IMR-90 (cell line): ENCODE data around the gene ANKRD31. TPM values are rescaled to one million over a fixed set of nuclear protein-coding genes. Genes with fewer than 3 reads are reported as not detected.

ENCODE experiments used
- ATAC-seq: fragments of 200-7000 bp; cut with Tn5 transposase; 2 replicates; pipeline ENCODE4 v1.9.1; 2020; ENCODE audit warnings: low read depth, mild to moderate bottlenecking, moderate library complexity
- BruUV-seq: library from RNA; stranded (reverse); fragments of 400-500 nt; replicated peaks from 2 replicates; lab custom pipeline; 2021; lab: Mats Ljungman, UMichigan
- CTCF ChIA-PET: fragments of 300-600 bp; formaldehyde crosslinking; extraction: SDS; loops from one replicate; lab custom pipeline; 2021; ENCODE audit warnings: antibody characterized with exemption; lab: Yijun Ruan, JAX
- POLR2A ChIA-PET: fragments of 300-600 bp; sonication (Branson Sonifier 250); formaldehyde crosslinking; loops from one replicate; lab custom pipeline; 2022; ENCODE audit warnings: antibody characterized with exemption; ENCODE audit not compliant: unreplicated experiment; lab: Charles Lee
- DNase-seq: peaks from one replicate; pipeline ENCODE4 v3.0.0; 2013
- H2AFZ ChIP-seq: replicated peaks from 2 replicates; pipeline ENCODE3; 2013; ENCODE audit warnings: low read length, mild to moderate bottlenecking; ENCODE audit not compliant: poor library complexity
- H2AK5ac ChIP-seq: 2 replicates; pipeline ENCODE4 v1.6.1; 2013; ENCODE audit warnings: low read depth, low read length, inconsistent platforms
- H2AK9ac ChIP-seq: replicated peaks from 2 replicates; pipeline ENCODE3; 2013; ENCODE audit warnings: mild to moderate bottlenecking, low read depth, low read length, moderate library complexity; ENCODE audit not compliant: poor library complexity
- H2BK120ac ChIP-seq: 2 replicates; pipeline ENCODE4 v1.6.1; 2013; ENCODE audit warnings: low read depth, low read length, inconsistent platforms
- H2BK15ac ChIP-seq: 3 replicates; pipeline ENCODE4 v1.6.1; 2013; ENCODE audit warnings: low read depth, low read length, inconsistent platforms
- H2BK20ac ChIP-seq: 2 replicates; pipeline ENCODE4 v1.6.1; 2013; ENCODE audit warnings: low read depth, mild to moderate bottlenecking, inconsistent platforms, low read length, moderate library complexity
- H2BK5ac ChIP-seq: 2 replicates; pipeline ENCODE4 v1.6.1; 2013; ENCODE audit warnings: mild to moderate bottlenecking, low read depth, low read length, inconsistent platforms; ENCODE audit not compliant: poor library complexity, severe bottlenecking
- H3K14ac ChIP-seq: replicated peaks from 2 replicates; pipeline ENCODE4 v1.6.1; 2013; ENCODE audit warnings: low read depth, low read length, inconsistent platforms
- H3K18ac ChIP-seq: 2 replicates; pipeline ENCODE4 v1.6.1; 2013; ENCODE audit warnings: low read depth, low read length, control low read depth
- H3K23ac ChIP-seq: 2 replicates; pipeline ENCODE4 v1.6.1; 2013; ENCODE audit warnings: low read depth, low read length, inconsistent platforms
- H3K27ac ChIP-seq: 2 replicates; pipeline ENCODE4 v1.5.1; 2013; ENCODE audit warnings: mild to moderate bottlenecking, control low read depth, low read length; ENCODE audit not compliant: insufficient read depth
- H3K27me3 ChIP-seq: 2 replicates; pipeline ENCODE4 v1.6.1; 2013; ENCODE audit warnings: low read length; ENCODE audit not compliant: control insufficient read depth, insufficient read depth
- H3K36me3 ChIP-seq: 2 replicates; pipeline ENCODE4 v1.6.1; 2013; ENCODE audit warnings: low read length, mixed read lengths; ENCODE audit not compliant: control insufficient read depth, insufficient read depth
- H3K4ac ChIP-seq: 2 replicates; pipeline ENCODE4 v1.6.1; 2013; ENCODE audit warnings: low read depth, low read length, inconsistent platforms
- H3K4me1 ChIP-seq: 2 replicates; pipeline ENCODE4 v1.6.1; 2013; ENCODE audit warnings: low read length, mixed read lengths; ENCODE audit not compliant: control insufficient read depth, insufficient read depth
- H3K4me2 ChIP-seq: 2 replicates; pipeline ENCODE4 v1.6.1; 2013; ENCODE audit warnings: low read depth, mild to moderate bottlenecking, control low read depth, low read length, moderate library complexity
- H3K4me3 ChIP-seq: 2 replicates; pipeline ENCODE4 v1.5.1; 2013; ENCODE audit warnings: low read depth, mild to moderate bottlenecking, control low read depth, low read length, moderate library complexity; ENCODE audit not compliant: insufficient read depth
- H3K56ac ChIP-seq: 2 replicates; pipeline ENCODE4 v1.6.1; 2013; ENCODE audit warnings: low read length, inconsistent platforms; ENCODE audit not compliant: insufficient read depth; ENCODE audit errors: extremely low read depth
- H3K79me1 ChIP-seq, 2 experiments: 2 replicates each; pipeline ENCODE4 v1.6.1; 2013; ENCODE audit warnings: low read length in 2 of 2, inconsistent platforms in 1 of 2, low read depth in 1 of 2
- H3K9ac ChIP-seq: 2 replicates; pipeline ENCODE4 v1.6.1; 2013; ENCODE audit warnings: low read depth, low read length, control low read depth
- H3K9me1 ChIP-seq: 2 replicates; pipeline ENCODE4 v1.6.1; 2013; ENCODE audit warnings: low read length, inconsistent platforms; ENCODE audit not compliant: insufficient read depth
- H3K9me3 ChIP-seq: 2 replicates; pipeline ENCODE4 v1.6.1; 2013; ENCODE audit warnings: low read length; ENCODE audit not compliant: control insufficient read depth, insufficient read depth
- H4K20me1 ChIP-seq: 2 replicates; pipeline ENCODE4 v1.6.1; 2013; ENCODE audit warnings: low read length, inconsistent platforms; ENCODE audit not compliant: insufficient read depth
- H4K5ac ChIP-seq: 2 replicates; pipeline ENCODE4 v1.6.1; 2013; ENCODE audit warnings: mild to moderate bottlenecking, low read depth, low read length, control low read depth
- H4K8ac ChIP-seq, 2 experiments: 2 replicates each; pipeline ENCODE4 v1.6.1; 2013; ENCODE audit warnings: low read depth in 2 of 2, low read length in 2 of 2, control low read depth in 1 of 2, inconsistent platforms in 1 of 2
- H4K91ac ChIP-seq: 2 replicates; pipeline ENCODE4 v1.6.1; 2013; ENCODE audit warnings: low read depth, low read length, inconsistent platforms; ENCODE audit not compliant: insufficient read depth
- CHD1 ChIP-seq: IDR thresholded peaks from 2 replicates; pipeline ENCODE4 v1.6.1; 2012; ENCODE audit warnings: low read depth, low read length, improper control_type of control experiment
- ELK1 ChIP-seq: fragments of 150-350 bp; IDR thresholded peaks from 2 replicates; pipeline ENCODE4 v1.6.1; 2016; ENCODE audit warnings: low read depth, mild to moderate bottlenecking, low read length, moderate library complexity, borderline replicate concordance
- MAFK ChIP-seq: IDR thresholded peaks from 2 replicates; pipeline ENCODE4 v1.6.1; 2012; ENCODE audit warnings: low read depth, low read length, improper control_type of control experiment
- MAZ ChIP-seq: IDR thresholded peaks from 2 replicates; pipeline ENCODE4 v1.6.1; 2012; ENCODE audit warnings: low read depth, mild to moderate bottlenecking, low read length, improper control_type of control experiment, moderate library complexity, borderline replicate concordance
- WGBS, 2 experiments: methylation state at CpG; one replicate each; pipeline versions ENCODE4 v1.1.5 to v1.1.7; 2013; ENCODE audit warnings: missing lambda C conversion rate in 2 of 2; ENCODE audit not compliant: insufficient read length in 1 of 2; ENCODE audit errors: extremely low coverage in 2 of 2; 5-methylcytosine and 5-hydroxymethylcytosine counted together
- dilution Hi-C: fragments of 300-500 bp; cut with HindIII; formaldehyde crosslinking; loops from one replicate; pipeline ENCODE4 v1.14.3; 2018; ENCODE audit warnings: low sequenced_read_pairs; ENCODE audit not compliant: unreplicated experiment
- in situ Hi-C: fragments of 300-500 bp; cut with MboI; formaldehyde crosslinking; loops from 3 replicates; pipeline ENCODE4 v1.14.3; 2019; ENCODE audit warnings: low sequenced_read_pairs, inconsistent platforms, mixed read lengths
- intact Hi-C: fragments of 100-400 bp; cut with micrococcal nuclease; formaldehyde crosslinking; loops from 2 replicates; pipeline ENCODE4 v1.10.0; 2022
- polyA plus RNA-seq, 3 experiments: library from polyadenylated mRNA; depleted of rRNA; stranded (reverse); fragments of >200 nt; gene quantifications; 2 replicates each; pipeline ENCODE4 v1.2.3, GENCODE V29; 2012; ENCODE audit warnings: low replicate concordance in 1 of 3
- total RNA-seq: library from RNA; depleted of rRNA; stranded (reverse); fragments of >200 nt; gene quantifications from 2 replicates; pipeline ENCODE4 v1.2.3, GENCODE V29; 2012
- TF ChIP-seq, protein P1 (sequence below): fragments of 150-350 bp; IDR thresholded peaks from 2 replicates; pipeline ENCODE4 v1.6.1; 2017; ENCODE audit warnings: mild to moderate bottlenecking, antibody characterized with exemption, low read length, low read depth

The ANKRD31 gene
- total and polyA plus RNA-seq, 2 of the 4 experiments (the other 2 are of a cell fraction), result under 0.01 to 0.02 TPM

DNA sequence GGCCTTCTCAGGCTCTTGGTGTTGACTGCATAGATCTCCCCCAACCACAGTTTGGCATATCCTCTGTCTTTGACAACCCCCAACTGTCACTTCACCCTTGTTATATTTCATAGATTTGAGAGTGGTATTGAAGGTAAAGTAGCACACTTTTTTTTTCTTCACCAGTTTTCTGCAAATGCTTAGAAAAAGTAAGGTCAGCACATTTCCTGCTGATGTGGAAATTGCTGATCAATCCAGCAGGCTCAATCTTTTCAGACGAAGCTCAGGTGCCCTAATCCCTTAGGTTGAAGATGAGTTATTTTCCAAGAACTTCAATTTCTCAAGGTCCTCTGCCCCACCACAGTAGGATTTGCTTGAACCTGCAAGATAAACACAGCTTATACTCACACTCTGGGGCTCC is 38.5 kb upstream of the ANKRD31 start:
- H3K4me1 ChIP-seq, result no peaks in the 10 kb centered on the region
- BruUV-seq, result no TSS peak
- H3K23ac ChIP-seq, result no peak overlapping the region
- no peaks in the 10 kb centered on the region for H3K9me1 ChIP-seq
- no peak for TF ChIP-seq CHD1
- TF ChIP-seq, protein P1, sequence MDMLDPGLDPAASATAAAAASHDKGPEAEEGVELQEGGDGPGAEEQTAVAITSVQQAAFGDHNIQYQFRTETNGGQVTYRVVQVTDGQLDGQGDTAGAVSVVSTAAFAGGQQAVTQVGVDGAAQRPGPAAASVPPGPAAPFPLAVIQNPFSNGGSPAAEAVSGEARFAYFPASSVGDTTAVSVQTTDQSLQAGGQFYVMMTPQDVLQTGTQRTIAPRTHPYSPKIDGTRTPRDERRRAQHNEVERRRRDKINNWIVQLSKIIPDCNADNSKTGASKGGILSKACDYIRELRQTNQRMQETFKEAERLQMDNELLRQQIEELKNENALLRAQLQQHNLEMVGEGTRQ, result no peak
- TF ChIP-seq MAFK, result peak; percentile 35; the same call in 1 of the 2 replicates
- no peak for TF ChIP-seq ELK1
- TF ChIP-seq MAZ, result no peak
- H3K9me3 ChIP-seq, result no peaks in the 10 kb centered on the region
- no peak overlapping the region for H3K14ac ChIP-seq
- no peak overlapping the region for H4K8ac ChIP-seq
- H4K20me1 ChIP-seq, result no peaks in the 10 kb centered on the region
- DNase-seq, result no peak
- H3K18ac ChIP-seq, result no peak overlapping the region
- H2AK9ac ChIP-seq, result no peak overlapping the region
- no peak overlapping the region for H2AFZ ChIP-seq
- peaks cover 4% of the 10 kb centered on the region for H3K27me3 ChIP-seq
- ATAC-seq, result no peak
- H3K4me2 ChIP-seq, result no peak overlapping the region
- no peak overlapping the region for H2BK5ac ChIP-seq
- H3K36me3 ChIP-seq, result no peaks in the 10 kb centered on the region
- H2BK15ac ChIP-seq, result no peak overlapping the region
- no peak overlapping the region for H3K56ac ChIP-seq
- WGBS, 2 experiments, result no CpG with 5 or more reads among the region's 1 CpG
- POLR2A ChIA-PET, result no interaction called here
- intact Hi-C loops (no loop called here), dilution Hi-C loops (no loop called here), in situ Hi-C loops (no loop called here)
- CTCF ChIA-PET, result interaction anchor here (1.0 kb wide), 1 partner anchor 12 kb away, joined by 4 read pairs; no protein-coding TSS in a partner anchor
- no peak overlapping the region for H4K91ac ChIP-seq
- H3K9ac ChIP-seq, result no peak overlapping the region
- H3K4me3 ChIP-seq, result no peak overlapping the region
- H3K27ac ChIP-seq, result no peak overlapping the region
- no peak overlapping the region for H2BK120ac ChIP-seq
- H3K79me1 ChIP-seq, result no peaks in the 10 kb centered on the region
- H3K4ac ChIP-seq, result no peak overlapping the region
- H2BK20ac ChIP-seq, result no peak overlapping the region
- no peak overlapping the region for H4K5ac ChIP-seq
- H2AK5ac ChIP-seq, result no peak overlapping the region
